Thyroid gland (tissue), 4 donors: ENCODE measurements around the gene SGCD. TPM values are rescaled to one million over a fixed set of nuclear protein-coding genes. Genes with fewer than 3 reads are reported as not detected.

Experiments used
- DNase-seq, 2 donors: peaks; one replicate each; pipeline ENCODE4 v3.0.0-alpha.2; 2019
- H3K27ac ChIP-seq, 3 donors: fragments of 200-600 bp; sonication (generic); 1 replicate in 2 of 3; 2 replicates in 1 of 3; pipeline ENCODE4 v1.5.1; 2016 to 2019; ENCODE audit warnings: mild to moderate bottlenecking in 1 of 3, moderate library complexity in 1 of 3
- H3K27me3 ChIP-seq: fragments of 200-600 bp; sonication (generic); one replicate; pipeline ENCODE4 v1.5.1; 2019
- H3K36me3 ChIP-seq, 2 donors: fragments of 200-600 bp; sonication (generic); one replicate each; pipeline ENCODE4 v1.5.1; 2016 to 2019
- H3K4me1 ChIP-seq, 2 donors: fragments of 200-600 bp; sonication (generic); one replicate each; pipeline ENCODE4 v1.5.1; 2017 to 2019
- H3K4me3 ChIP-seq, 3 donors: fragments of 200-600 bp; sonication (generic); replicated peaks in 1 of 3; 1 replicate in 2 of 3; 2 replicates in 1 of 3; pipeline ENCODE4 v1.5.1; 2016; ENCODE audit warnings: mild to moderate bottlenecking in 1 of 3
- H3K9me3 ChIP-seq: fragments of 200-600 bp; sonication (generic); one replicate; pipeline ENCODE4 v1.5.1; 2017
- POLR2A ChIP-seq, 2 donors: fragments of 450-650 bp; IDR thresholded peaks; one replicate each; pipeline ENCODE4 v1.6.1; 2017; ENCODE audit warnings: antibody characterized with exemption in 2 of 2, mild to moderate bottlenecking in 2 of 2, moderate library complexity in 1 of 2
- WGBS, 2 donors: methylation state at CpG; one replicate each; pipeline ENCODE4 v1.1.5; 2017; 5-methylcytosine and 5-hydroxymethylcytosine counted together
- intact Hi-C: fragments of 100-400 bp; cut with DNase I; formaldehyde crosslinking; loops from one replicate; pipeline ENCODE4 v1.15.1; 2023
- total RNA-seq, 4 donors: library from RNA; depleted of rRNA; stranded (reverse); fragments of >200 nt; gene quantifications; one replicate each; pipeline ENCODE4 v1.2.3, GENCODE V29; 2016
- TF ChIP-seq, protein P1 (sequence below), 6 experiments: fragments of 200-600 bp in 3 of 6; fragments of 450-650 bp in 3 of 6; sonication (generic) in 3 of 6; IDR thresholded peaks; one replicate each; pipeline ENCODE4 v1.5.1; 2016 to 2019; ENCODE audit warnings: antibody characterized with exemption in 6 of 6, mild to moderate bottlenecking in 2 of 6, inconsistent platforms in 1 of 6, moderate library complexity in 1 of 6

Gene SGCD
- total RNA-seq, 4 donors from 2014 or later: 7.4 to 20.1 (median 9.2) TPM

- Histone ChIP-seq H3K36me3 (no peaks in the 10 kb centered on the region), H3K9me3 (no peaks in the 10 kb centered on the region), H3K27ac (no peak overlapping the region), H3K4me1 (no peaks in the 10 kb centered on the region), H3K27me3 (no peaks in the 10 kb centered on the region), H3K4me3 (no peak overlapping the region)
- intact Hi-C loops: no loop called here
- no peak for TF ChIP-seq POLR2A (IDR thresholded peaks at IDR 0.05)
- TF ChIP-seq, protein P1, sequence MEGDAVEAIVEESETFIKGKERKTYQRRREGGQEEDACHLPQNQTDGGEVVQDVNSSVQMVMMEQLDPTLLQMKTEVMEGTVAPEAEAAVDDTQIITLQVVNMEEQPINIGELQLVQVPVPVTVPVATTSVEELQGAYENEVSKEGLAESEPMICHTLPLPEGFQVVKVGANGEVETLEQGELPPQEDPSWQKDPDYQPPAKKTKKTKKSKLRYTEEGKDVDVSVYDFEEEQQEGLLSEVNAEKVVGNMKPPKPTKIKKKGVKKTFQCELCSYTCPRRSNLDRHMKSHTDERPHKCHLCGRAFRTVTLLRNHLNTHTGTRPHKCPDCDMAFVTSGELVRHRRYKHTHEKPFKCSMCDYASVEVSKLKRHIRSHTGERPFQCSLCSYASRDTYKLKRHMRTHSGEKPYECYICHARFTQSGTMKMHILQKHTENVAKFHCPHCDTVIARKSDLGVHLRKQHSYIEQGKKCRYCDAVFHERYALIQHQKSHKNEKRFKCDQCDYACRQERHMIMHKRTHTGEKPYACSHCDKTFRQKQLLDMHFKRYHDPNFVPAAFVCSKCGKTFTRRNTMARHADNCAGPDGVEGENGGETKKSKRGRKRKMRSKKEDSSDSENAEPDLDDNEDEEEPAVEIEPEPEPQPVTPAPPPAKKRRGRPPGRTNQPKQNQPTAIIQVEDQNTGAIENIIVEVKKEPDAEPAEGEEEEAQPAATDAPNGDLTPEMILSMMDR (IDR thresholded peaks at IDR 0.05): no peak
- WGBS, 2 donors: 81 to 82% methylated on average over 1 of the region's 1 CpG
- DNase-seq: no peak
Observed at GRCh38 chr5:156314416-156314815, 12.5 kb upstream of the SGCD start.

DNA sequence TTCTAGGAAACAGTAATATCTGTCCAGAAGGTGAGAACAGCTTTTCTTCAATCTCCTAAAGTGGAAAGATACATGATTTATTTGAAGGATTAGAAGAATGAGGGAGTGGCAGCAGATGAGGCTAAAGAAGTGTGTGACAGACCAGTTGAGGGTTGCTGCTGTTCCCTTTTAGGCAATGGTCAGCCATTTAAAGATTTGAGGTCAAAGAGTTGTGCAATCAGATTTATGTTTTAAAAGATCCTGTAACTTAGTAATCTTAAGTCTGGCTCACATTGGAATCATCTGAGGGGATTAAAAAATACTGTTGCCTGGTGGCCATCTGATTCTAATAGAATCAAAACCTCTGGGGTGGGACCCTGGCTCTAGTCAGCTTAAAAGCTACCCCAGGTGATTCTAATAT lies 4.3 kb upstream of the SGCD start:
- H3K4me3 ChIP-seq: no peak overlapping the region
- intact Hi-C loops: no loop called here
- H3K4me1 ChIP-seq: peaks cover 4 to 5% of the 10 kb centered on the region in 2 donors
- H3K36me3 ChIP-seq: no peaks in the 10 kb centered on the region
- no peak overlapping the region for H3K27ac ChIP-seq
- H3K27me3 ChIP-seq: no peaks in the 10 kb centered on the region
- no peaks in the 10 kb centered on the region for H3K9me3 ChIP-seq
- TF ChIP-seq, protein P1 (IDR thresholded peaks at IDR 0.05): no peak
- no peak for TF ChIP-seq POLR2A (IDR thresholded peaks at IDR 0.05)
- DNase-seq: no peak

GRCh38 chr5:156327296-156327695 lies 332 bp downstream of the SGCD start:
- Histone ChIP-seq H3K27me3 (no peaks in the 10 kb centered on the region), H3K36me3 (no peaks in the 10 kb centered on the region), H3K4me3 (peak overlapping the region in 2 of 3 donors; percentile 19 to 22), H3K27ac (peak overlapping the region; percentile 51 to 77 (median 58)), H3K4me1 (peaks cover 17 to 18% of the 10 kb centered on the region in 2 donors), H3K9me3 (no peaks in the 10 kb centered on the region)
- intact Hi-C loops: no loop called here
- WGBS, 2 donors: 22 to 39% methylated on average over 6 of the region's 6 CpGs
- no peak for DNase-seq
- TF ChIP-seq, protein P1 (IDR thresholded peaks at IDR 0.05): no peak
- no peak for TF ChIP-seq POLR2A (IDR thresholded peaks at IDR 0.05)

- H3K4me1 ChIP-seq: peaks cover 17 to 18% of the 10 kb centered on the region in 2 donors
- TF ChIP-seq, protein P1 (IDR thresholded peaks at IDR 0.05): no peak
- no peak for TF ChIP-seq POLR2A (IDR thresholded peaks at IDR 0.05)
- no peaks in the 10 kb centered on the region for H3K36me3 ChIP-seq
- no peaks in the 10 kb centered on the region for H3K27me3 ChIP-seq
- intact Hi-C loops: no loop called here
- 27 to 50% methylated on average over 3 of the region's 3 CpGs for WGBS, 2 donors
- no peaks in the 10 kb centered on the region for H3K9me3 ChIP-seq
- peak in 1 of 2 donors; percentile 22 for DNase-seq
- peak overlapping the region in 1 of 3 donors; percentile 77 for H3K27ac ChIP-seq
- no peak overlapping the region for H3K4me3 ChIP-seq
Observed at GRCh38 chr5:156328161-156328560, 1.2 kb downstream of the SGCD start.

- H3K27me3 ChIP-seq: no peaks in the 10 kb centered on the region
- peaks cover 17 to 18% of the 10 kb centered on the region in 2 donors for H3K4me1 ChIP-seq
- intact Hi-C loops: no loop called here
- peak overlapping the region in 2 of 3 donors; percentile 21 to 77 for H3K27ac ChIP-seq
- TF ChIP-seq, protein P1 (IDR thresholded peaks at IDR 0.05): no peak
- TF ChIP-seq POLR2A (IDR thresholded peaks at IDR 0.05): no peak
- H3K4me3 ChIP-seq: no peak overlapping the region
- H3K9me3 ChIP-seq: no peaks in the 10 kb centered on the region
- DNase-seq: no peak
- H3K36me3 ChIP-seq: no peaks in the 10 kb centered on the region
- WGBS, 2 donors: 38 to 45% methylated on average over 6 of the region's 6 CpGs
Observed at GRCh38 chr5:156328766-156329165, 1.8 kb downstream of the SGCD start.
